ENCODE data around the gene UFC1. TPM values are rescaled to one million over a fixed set of nuclear protein-coding genes. Genes with fewer than 3 reads are reported as not detected.
A peak's percentile ranks its signal among the peaks of the same experiment; 100 is the strongest.

UFC1 gene
- total and polyA plus RNA-seq, 2 of the 13 experiments (the other 11 are each of a cell fraction or from before 2014, with no cell fraction given) = 72.8 to 85.2 TPM

DNA sequence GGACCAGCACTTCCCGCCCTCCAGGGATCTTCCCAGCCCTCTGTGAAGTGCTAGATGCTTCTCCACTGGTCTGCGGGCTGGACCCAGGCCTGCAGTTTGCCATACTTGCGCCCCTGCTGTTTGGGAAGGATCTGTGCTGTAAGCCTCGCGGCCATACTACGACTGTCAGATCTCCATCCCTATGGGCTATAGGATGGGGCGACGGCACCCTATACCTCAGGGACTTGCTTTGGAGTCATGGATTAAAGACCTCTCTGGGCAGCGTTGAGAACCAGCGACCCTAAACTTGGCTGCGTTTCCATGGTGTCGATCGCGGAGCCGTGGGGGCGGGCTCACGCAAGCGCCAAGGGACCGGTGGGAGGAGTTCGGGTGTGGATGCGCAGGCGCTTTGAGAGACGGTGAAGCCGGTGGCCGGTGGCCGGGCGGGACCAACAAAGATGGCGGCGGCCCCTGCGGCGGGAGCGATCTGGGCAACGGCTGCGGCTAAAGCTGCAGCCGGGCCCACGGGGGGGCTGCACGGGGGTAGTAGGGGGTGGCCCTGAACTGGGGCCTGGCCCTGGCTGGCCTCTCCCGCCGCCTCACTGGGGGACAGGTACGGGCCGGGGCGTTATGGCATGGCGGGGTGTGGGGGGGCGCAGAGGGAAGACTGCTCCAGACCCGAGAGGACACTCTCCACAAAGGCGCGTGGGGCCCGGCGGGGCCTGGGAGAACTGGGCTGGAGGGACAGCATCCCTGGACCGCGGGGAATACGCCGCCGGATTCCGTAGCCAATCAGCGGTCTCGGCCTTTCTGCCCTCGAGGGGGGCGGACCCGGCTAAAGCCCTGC lies 5.5 kb downstream of the UFC1 start, which contains the start of gene USP21 (continued):
- TF ChIP-seq, protein P1, sequence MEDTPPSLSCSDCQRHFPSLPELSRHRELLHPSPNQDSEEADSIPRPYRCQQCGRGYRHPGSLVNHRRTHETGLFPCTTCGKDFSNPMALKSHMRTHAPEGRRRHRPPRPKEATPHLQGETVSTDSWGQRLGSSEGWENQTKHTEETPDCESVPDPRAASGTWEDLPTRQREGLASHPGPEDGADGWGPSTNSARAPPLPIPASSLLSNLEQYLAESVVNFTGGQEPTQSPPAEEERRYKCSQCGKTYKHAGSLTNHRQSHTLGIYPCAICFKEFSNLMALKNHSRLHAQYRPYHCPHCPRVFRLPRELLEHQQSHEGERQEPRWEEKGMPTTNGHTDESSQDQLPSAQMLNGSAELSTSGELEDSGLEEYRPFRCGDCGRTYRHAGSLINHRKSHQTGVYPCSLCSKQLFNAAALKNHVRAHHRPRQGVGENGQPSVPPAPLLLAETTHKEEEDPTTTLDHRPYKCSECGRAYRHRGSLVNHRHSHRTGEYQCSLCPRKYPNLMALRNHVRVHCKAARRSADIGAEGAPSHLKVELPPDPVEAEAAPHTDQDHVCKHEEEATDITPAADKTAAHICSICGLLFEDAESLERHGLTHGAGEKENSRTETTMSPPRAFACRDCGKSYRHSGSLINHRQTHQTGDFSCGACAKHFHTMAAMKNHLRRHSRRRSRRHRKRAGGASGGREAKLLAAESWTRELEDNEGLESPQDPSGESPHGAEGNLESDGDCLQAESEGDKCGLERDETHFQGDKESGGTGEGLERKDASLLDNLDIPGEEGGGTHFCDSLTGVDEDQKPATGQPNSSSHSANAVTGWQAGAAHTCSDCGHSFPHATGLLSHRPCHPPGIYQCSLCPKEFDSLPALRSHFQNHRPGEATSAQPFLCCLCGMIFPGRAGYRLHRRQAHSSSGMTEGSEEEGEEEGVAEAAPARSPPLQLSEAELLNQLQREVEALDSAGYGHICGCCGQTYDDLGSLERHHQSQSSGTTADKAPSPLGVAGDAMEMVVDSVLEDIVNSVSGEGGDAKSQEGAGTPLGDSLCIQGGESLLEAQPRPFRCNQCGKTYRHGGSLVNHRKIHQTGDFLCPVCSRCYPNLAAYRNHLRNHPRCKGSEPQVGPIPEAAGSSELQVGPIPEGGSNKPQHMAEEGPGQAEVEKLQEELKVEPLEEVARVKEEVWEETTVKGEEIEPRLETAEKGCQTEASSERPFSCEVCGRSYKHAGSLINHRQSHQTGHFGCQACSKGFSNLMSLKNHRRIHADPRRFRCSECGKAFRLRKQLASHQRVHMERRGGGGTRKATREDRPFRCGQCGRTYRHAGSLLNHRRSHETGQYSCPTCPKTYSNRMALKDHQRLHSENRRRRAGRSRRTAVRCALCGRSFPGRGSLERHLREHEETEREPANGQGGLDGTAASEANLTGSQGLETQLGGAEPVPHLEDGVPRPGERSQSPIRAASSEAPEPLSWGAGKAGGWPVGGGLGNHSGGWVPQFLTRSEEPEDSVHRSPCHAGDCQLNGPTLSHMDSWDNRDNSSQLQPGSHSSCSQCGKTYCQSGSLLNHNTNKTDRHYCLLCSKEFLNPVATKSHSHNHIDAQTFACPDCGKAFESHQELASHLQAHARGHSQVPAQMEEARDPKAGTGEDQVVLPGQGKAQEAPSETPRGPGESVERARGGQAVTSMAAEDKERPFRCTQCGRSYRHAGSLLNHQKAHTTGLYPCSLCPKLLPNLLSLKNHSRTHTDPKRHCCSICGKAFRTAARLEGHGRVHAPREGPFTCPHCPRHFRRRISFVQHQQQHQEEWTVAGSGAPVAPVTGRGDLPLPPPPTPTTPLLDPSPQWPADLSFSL (CRISPR knock-in tag; IDR thresholded peaks at IDR 0.05) = no peak
- no peak; the same call in 1 of the 2 replicates for TF ChIP-seq KLF13 (CRISPR knock-in tag; IDR thresholded peaks at IDR 0.05)
- no peak for TF ChIP-seq TARDBP (CRISPR knock-in tag; IDR thresholded peaks at IDR 0.05)
- peak; percentile 73 for TF ChIP-seq ZNF687 (CRISPR knock-in tag; IDR thresholded peaks at IDR 0.05)
- no peak for TF ChIP-seq ZNF280D (CRISPR knock-in tag; IDR thresholded peaks at IDR 0.05)
- TF ChIP-seq ZUFSP (CRISPR knock-in tag; IDR thresholded peaks at IDR 0.05; ENCODE audit: borderline replicate concordance) = no peak

Measured in HepG2 (cell line).